ENCODE measurements around the gene ARAP2. TPM values are rescaled to one million over a fixed set of nuclear protein-coding genes. Genes with fewer than 3 reads are reported as not detected.

The ARAP2 gene
- total RNA-seq, 3 donors from 2014 or later (not counting 1 experiment from before 2014, with no cell fraction given): 199 to 295 (median 270) TPM

- no peak for ATAC-seq
- H3K27me3 ChIP-seq (ENCODE audit: control insufficient read depth, insufficient read depth, low read length): no peaks in the 10 kb centered on the region
- H3K27me3 Mint-ChIP-seq (ENCODE audit: low read depth in 2 of 2): no peaks in the 10 kb centered on the region
- 100% methylated on average over 1 of the region's 6 CpGs for WGBS (ENCODE audit: insufficient coverage)
- H3K4me3 Mint-ChIP-seq: no peak overlapping the region
- H3K27ac Mint-ChIP-seq: no peak overlapping the region
- intact Hi-C loops (cut with micrococcal nuclease): loop anchor here (10.0 kb wide), 1 partner anchor 245 kb away; no protein-coding TSS in a partner anchor
- no peaks in the 10 kb centered on the region for H3K4me1 ChIP-seq (ENCODE audit: control insufficient read depth, insufficient read depth, low read length)
- H3K4me1 Mint-ChIP-seq: peaks cover 32 to 35% of the 10 kb centered on the region in 2 donors
- H3K36me3 Mint-ChIP-seq: peaks cover 7% of the 10 kb centered on the region
- no peaks in the 10 kb centered on the region for H3K9me3 ChIP-seq (ENCODE audit: control insufficient read depth, insufficient read depth, low read length)
- DNase-seq: no peak
- peaks cover 69% of the 10 kb centered on the region for H3K36me3 ChIP-seq (ENCODE audit: control insufficient read depth, insufficient read depth, low read length)
- no peak for TF ChIP-seq CTCF (IDR thresholded peaks at IDR 0.05)
- no peak overlapping the region for H3K27ac ChIP-seq (ENCODE audit: low read length)
- no peak overlapping the region for H3K4me3 ChIP-seq (ENCODE audit: low read length)
- no peaks in the 10 kb centered on the region for H3K9me3 Mint-ChIP-seq
These were observed 64.1 kb downstream of the ARAP2 start for GRCh38 chr4:36180206-36180605.

GRCh38 chr4:36178484-36178883 is 65.8 kb downstream of the ARAP2 start:
- 98% methylated on average over 3 of the region's 3 CpGs for WGBS (ENCODE audit: insufficient coverage)
- no peak overlapping the region for H3K27ac ChIP-seq (ENCODE audit: low read length)
- peaks cover 66% of the 10 kb centered on the region for H3K36me3 ChIP-seq (ENCODE audit: control insufficient read depth, insufficient read depth, low read length)
- no peak for DNase-seq
- H3K4me3 ChIP-seq (ENCODE audit: low read length): no peak overlapping the region
- intact Hi-C loops (cut with micrococcal nuclease): no loop called here
- TF ChIP-seq CTCF (IDR thresholded peaks at IDR 0.05): no peak
- ATAC-seq: no peak
- peaks cover 45 to 49% of the 10 kb centered on the region in 2 donors for H3K4me1 Mint-ChIP-seq
- H3K27ac Mint-ChIP-seq: peak overlapping the region; percentile 1 to 2
- H3K4me3 Mint-ChIP-seq: no peak overlapping the region
- H3K27me3 ChIP-seq (ENCODE audit: control insufficient read depth, insufficient read depth, low read length): no peaks in the 10 kb centered on the region
- H3K36me3 Mint-ChIP-seq: peaks cover 7% of the 10 kb centered on the region
- H3K27me3 Mint-ChIP-seq (ENCODE audit: low read depth in 2 of 2): no peaks in the 10 kb centered on the region
- H3K9me3 ChIP-seq (ENCODE audit: control insufficient read depth, insufficient read depth, low read length): no peaks in the 10 kb centered on the region
- no peaks in the 10 kb centered on the region for H3K9me3 Mint-ChIP-seq
- H3K4me1 ChIP-seq (ENCODE audit: control insufficient read depth, insufficient read depth, low read length): no peaks in the 10 kb centered on the region

- peaks cover 45 to 52% of the 10 kb centered on the region in 2 donors for H3K4me1 Mint-ChIP-seq
- H3K9me3 Mint-ChIP-seq: no peaks in the 10 kb centered on the region
- TF ChIP-seq CTCF (IDR thresholded peaks at IDR 0.05): no peak
- H3K27ac Mint-ChIP-seq: peak overlapping the region in 1 of 2 donors; percentile 2
- WGBS (ENCODE audit: insufficient coverage): 92% methylated on average over 1 of the region's 1 CpG
- no peaks in the 10 kb centered on the region for H3K27me3 ChIP-seq (ENCODE audit: control insufficient read depth, insufficient read depth, low read length)
- no peak overlapping the region for H3K4me3 ChIP-seq (ENCODE audit: low read length)
- no peak overlapping the region for H3K4me3 Mint-ChIP-seq
- DNase-seq (no peak), ATAC-seq (no peak)
- H3K27me3 Mint-ChIP-seq (ENCODE audit: low read depth in 2 of 2): no peaks in the 10 kb centered on the region
- peaks cover 7% of the 10 kb centered on the region for H3K36me3 Mint-ChIP-seq
- intact Hi-C loops (cut with micrococcal nuclease): no loop called here
- no peaks in the 10 kb centered on the region for H3K9me3 ChIP-seq (ENCODE audit: control insufficient read depth, insufficient read depth, low read length)
- no peak overlapping the region for H3K27ac ChIP-seq (ENCODE audit: low read length)
- peaks cover 64% of the 10 kb centered on the region for H3K36me3 ChIP-seq (ENCODE audit: control insufficient read depth, insufficient read depth, low read length)
- no peaks in the 10 kb centered on the region for H3K4me1 ChIP-seq (ENCODE audit: control insufficient read depth, insufficient read depth, low read length)
These were observed 66.4 kb downstream of the ARAP2 start for GRCh38 chr4:36177946-36178345.

- Mint-ChIP-seq H3K9me3 (no peaks in the 10 kb centered on the region), H3K4me1 (peaks cover 26 to 42% of the 10 kb centered on the region in 2 donors), H3K36me3 (no peaks in the 10 kb centered on the region), H3K27ac (peak overlapping the region in 1 of 2 donors; percentile 34), H3K27me3 (ENCODE audit: low read depth in 2 of 2) (no peaks in the 10 kb centered on the region), H3K4me3 (no peak overlapping the region)
- Histone ChIP-seq H3K9me3 (ENCODE audit: control insufficient read depth, insufficient read depth, low read length) (no peaks in the 10 kb centered on the region), H3K4me3 (ENCODE audit: low read length) (no peak overlapping the region), H3K36me3 (ENCODE audit: control insufficient read depth, insufficient read depth, low read length) (peaks cover 54% of the 10 kb centered on the region), H3K27ac (ENCODE audit: low read length) (no peak overlapping the region), H3K4me1 (ENCODE audit: control insufficient read depth, insufficient read depth, low read length) (peaks cover 2% of the 10 kb centered on the region), H3K27me3 (ENCODE audit: control insufficient read depth, insufficient read depth, low read length) (no peaks in the 10 kb centered on the region)
- TF ChIP-seq CTCF (IDR thresholded peaks at IDR 0.05): no peak
- ATAC-seq (no peak), DNase-seq (no peak)
- intact Hi-C loops (cut with micrococcal nuclease): no loop called here
These were observed 69.7 kb downstream of the ARAP2 start for GRCh38 chr4:36174570-36174969.

All from natural killer cell (primary cell).